CD4-positive, alpha-beta T cell treated with Interleukin-17A for 1 hour (primary cell): ENCODE results near the gene PPP6R2.
"Not testable (repeated sequence)": the region's sequence is repeated elsewhere in the genome, so short reads cannot be mapped to it uniquely, and the experiment has no call there.

Experiments
- DNase-seq: peaks from one replicate; pipeline ENCODE4 v3.0.0-alpha.2; 2020

PPP6R2 gene

GRCh38 chr22:50318698-50319411 is 24.3 kb upstream of the PPP6R2 start:
- DNase-seq: no peak

DNA sequence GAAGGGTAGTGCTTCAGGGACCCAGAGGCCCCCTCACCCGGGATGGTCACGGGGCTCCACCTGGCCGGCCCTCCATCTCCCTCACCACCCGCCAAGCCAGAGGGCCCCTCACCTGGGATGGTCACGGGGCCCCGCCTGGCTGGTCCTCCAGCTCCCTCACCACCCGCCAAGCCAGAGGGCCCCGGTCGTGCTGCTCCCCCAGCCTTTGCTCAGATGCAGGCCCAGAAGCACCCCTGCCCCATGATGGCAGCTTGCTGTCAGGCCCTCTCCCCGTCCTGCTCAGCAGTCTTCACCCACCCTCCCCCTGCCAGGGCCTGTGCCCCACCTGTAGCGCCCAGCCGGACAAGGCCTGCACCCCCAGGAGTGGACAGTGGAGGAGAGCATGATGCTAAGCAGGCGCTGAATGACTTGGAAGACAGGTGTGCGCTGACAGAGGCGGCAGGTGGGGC is 23.6 kb upstream of the PPP6R2 start:
- no peak for DNase-seq

- no peak for DNase-seq
These were observed 23.0 kb upstream of the PPP6R2 start for GRCh38 chr22:50320116-50320515.

DNA sequence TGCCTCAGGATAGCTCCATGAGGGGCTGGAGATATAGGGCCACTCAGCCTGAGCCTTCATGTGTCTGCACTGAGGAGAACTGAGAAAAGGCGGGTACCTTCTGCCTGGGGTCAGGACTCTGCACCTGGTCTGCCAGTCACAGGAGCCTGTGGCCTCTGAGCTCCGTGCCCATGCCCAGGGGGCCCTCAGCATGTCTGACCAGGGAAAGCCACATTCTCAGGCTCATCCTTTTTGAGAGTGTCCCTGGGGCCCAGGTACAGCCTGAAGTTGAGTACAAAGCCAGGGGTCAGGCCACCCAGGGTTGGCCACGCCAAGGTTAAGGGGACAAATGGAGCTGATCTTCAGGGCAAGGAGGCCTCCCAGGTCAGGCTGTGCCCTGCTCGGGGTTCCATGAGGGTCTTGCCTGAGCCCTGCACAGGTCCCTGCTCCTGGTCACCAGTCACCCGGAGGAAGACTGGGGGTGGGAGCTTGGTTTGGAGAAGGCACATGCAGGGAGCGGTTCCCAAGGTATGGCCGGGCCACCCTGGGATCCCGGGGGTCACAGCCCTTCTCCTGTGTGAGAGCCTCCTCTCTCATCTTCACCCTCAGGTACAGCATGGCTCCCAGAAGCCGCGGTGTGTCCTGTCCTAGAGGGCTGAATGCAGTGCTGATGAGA is 22.3 kb upstream of the PPP6R2 start:
- no peak for DNase-seq

GRCh38 chr22:50322382-50323104 is 20.6 kb upstream of the PPP6R2 start:
- DNase-seq: not testable (repeated sequence)

DNA sequence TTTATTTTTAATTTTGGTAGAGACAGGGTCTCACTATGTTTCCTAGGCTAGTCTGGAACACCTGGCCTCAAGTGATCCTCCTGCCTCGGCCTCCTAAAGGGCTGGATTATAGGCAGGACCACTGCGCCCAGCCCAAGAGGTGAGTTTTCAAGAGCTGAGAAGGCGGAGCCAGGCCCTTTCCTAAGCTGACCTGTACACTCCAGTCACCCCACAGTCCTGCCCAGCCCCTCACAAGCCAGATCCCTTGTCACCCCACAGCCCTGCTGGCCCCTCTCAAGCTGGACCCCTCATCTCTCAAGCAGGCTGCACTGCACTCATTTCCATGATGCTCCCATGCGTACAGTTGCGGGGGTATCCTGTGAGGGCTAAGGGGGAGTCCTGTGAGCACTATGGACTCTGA is 19.2 kb upstream of the PPP6R2 start:
- no peak for DNase-seq

DNA sequence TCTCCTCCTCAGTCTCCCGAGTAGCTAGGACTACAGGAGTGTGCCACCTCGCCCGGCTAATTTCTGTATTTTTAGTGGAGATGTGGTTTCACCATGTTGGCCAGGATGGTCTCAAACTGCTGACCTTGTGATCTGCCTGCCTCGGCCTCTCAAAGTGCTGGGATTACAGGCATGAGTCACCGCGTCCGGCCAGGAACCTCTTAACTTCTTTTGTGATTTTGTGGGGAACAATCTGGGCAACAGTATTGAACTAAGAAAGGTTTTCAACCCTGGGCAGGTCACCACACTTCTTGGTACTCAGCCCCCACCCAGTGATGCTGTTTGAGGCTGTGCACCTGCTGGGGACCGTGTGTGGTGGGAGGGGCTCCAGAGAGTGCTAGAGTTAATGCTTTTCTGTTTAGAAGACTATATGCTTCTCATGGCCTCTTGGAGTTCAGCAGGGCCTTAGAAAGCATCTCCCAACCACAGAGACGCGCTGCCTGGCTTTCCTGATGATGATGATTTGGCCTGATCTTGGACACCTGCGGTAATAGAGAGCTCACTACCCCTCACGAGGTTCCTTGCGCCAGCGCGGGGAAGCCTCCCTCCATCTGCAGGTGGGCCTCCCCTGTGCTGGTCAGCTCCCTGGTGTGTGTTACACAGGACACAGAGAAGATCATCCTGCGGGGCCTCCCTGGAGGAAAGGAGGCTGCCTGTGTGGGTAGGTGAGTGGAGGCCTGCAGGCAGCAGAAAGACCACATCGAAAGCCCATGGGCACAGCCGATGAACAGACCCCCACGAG is 17.5 kb upstream of the PPP6R2 start:
- DNase-seq: no peak

- no peak for DNase-seq
These were observed 16.7 kb upstream of the PPP6R2 start for GRCh38 chr22:50326225-50326955.

- DNase-seq: peak; percentile 68
These were observed 16.0 kb upstream of the PPP6R2 start, which contains the start of gene DENND6B for GRCh38 chr22:50326956-50327710. DENND6B (minus strand) TSS chr22:50327012; CDS start chr22:50326988, 24 bp downstream.

- no peak for DNase-seq
These were observed 15.5 kb upstream of the PPP6R2 start for GRCh38 chr22:50327711-50328019.

DNA sequence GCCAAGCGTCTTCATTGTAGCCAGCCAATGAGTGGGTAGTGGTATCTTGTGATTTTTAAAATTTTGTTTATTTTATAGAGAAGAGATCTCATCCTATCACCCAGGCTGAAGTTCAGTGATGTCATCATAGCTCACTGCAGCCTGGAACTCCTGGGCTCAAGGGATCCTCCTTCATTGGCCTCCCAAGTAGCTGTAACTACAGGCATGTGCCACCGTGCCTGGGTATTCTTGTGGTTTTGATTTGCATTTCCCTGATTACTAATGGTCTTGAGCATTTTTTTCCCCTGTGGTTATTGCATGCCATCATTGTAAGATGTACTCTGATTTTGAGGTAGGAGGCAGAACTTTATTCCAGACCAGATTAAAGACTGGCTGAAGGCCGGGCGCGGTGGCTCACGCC is 13.9 kb upstream of the PPP6R2 start:
- no peak for DNase-seq

- not testable (repeated sequence) for DNase-seq
These were observed 8.7 kb upstream of the PPP6R2 start for GRCh38 chr22:50334433-50334832.

DNA sequence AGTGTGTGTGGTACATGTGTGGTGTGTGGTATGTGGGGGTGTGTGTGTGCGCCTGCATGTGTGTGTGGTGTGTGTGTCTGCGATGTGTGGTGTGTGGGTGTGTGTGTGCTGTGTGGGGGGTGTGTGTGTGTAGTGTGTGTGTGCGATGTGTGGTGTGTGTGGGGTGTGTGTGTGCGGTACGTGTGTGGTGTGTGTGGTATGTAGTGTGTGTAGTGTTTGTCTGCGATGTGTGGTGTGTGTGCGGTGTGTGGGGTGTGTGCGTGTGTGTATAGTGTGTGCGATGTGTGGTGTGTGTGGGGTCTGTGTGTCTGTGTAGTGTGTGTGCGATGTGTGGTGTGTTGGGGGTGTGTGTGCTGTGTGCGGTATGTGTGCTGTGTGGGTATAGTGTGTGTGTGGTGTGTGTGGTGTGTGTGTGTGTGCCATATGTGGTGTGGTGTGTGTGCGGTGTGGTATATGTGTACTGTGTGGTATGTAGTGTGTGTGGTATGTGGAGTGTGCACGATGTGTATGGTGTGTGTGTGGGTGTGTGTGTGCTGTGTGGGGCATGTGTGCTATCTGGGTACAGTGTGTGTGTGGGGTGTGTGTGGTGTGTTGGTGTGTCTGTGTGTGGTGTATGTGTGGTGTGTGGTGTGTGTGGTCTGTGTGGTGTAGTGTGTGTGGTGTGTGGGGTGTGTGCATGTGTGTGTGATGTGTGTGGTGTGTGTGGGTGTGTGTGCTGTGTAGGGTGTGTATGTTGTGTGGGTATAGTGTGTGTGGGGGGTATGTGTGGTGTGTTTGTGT is 5.7 kb upstream of the PPP6R2 start:
- no peak for DNase-seq

DNA sequence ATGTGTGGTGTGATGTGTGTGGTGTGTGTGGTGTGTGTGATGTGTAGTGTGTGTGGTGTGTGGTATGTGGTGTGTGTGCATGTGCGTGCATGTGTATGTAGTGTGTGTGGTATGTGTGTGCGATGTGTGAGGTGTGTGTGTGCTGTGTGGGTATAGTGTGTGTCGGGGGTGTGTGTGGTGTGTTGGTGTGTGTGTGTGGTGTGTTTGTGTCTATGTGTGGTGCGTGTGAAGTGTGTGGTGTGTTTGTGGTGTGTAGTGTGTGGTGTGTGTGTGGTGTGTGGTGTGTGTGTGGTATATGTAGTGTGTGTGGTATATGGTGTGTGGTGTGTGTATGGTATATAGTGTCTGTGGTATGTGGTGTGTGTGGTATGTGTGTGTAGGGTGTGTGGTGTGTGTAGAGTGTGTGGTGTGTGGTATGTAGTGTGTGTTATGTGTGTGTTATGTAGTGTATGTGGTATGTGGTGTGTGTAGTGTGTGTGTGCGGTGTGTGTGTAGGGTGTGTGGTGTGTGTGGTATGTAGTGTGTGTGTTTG is 5.0 kb upstream of the PPP6R2 start:
- DNase-seq: no peak

DNA sequence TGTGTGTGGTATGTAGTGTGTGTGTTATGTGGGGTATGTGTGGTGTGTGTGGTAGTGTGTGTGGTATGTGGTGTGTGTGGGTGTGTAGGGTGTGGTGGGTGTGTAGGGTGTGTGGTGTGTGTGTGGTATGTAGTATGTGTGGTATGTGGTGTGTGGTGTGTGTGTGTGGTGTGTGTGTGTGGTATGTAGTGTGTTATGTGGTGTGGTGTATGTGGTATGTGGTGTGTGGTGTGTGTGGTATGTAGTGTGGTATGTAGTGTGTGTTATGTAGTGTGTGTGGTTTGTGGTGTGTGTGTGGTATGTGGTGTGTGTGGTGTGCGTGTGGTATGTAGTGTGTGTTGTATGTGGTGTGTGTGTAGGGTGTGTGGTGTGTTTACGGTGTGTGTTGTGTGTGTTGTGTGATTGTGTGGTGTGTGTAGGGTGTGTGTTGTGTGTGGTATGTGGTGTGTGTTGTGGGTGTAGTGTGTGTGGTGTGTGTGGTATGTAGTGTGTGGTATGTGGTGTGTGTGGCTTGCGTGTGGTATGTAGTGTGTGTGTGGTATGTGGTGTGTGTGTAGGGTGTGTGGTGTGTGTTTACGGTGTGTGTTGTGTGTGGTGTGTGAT is 4.2 kb upstream of the PPP6R2 start:
- no peak for DNase-seq

GRCh38 chr22:50339945-50340879 is 2.9 kb upstream of the PPP6R2 start:
- peak; percentile 41 for DNase-seq

- DNase-seq: peak; percentile 89
These were observed 1.0 kb upstream of the PPP6R2 start for GRCh38 chr22:50341977-50342650.

GRCh38 chr22:50343541-50343935 is 411 bp downstream of the PPP6R2 start:
- DNase-seq: no peak
